Spleen (tissue), 11 donors: ENCODE measurements around the gene WWTR1. TPM values are rescaled to one million over a fixed set of nuclear protein-coding genes. Genes with fewer than 3 reads are reported as not detected.

Experiments used
- DNase-seq: peaks from one replicate; pipeline ENCODE4 v3.0.0-alpha.2; 2020
- H3K27ac ChIP-seq, 8 donors: fragments of 200-600 bp; sonication (generic) in 7 of 8; 1 replicate in 4 of 8; 2 replicates in 4 of 8; pipeline versions ENCODE4 v1.5.0 to v1.8.0; 2016 to 2021; ENCODE audit warnings: inconsistent platforms in 4 of 8, mild to moderate bottlenecking in 4 of 8, moderate library complexity in 1 of 8
- H3K27me3 ChIP-seq, 7 donors: fragments of 200-600 bp; sonication (generic) in 6 of 7; replicated peaks in 1 of 7; 1 replicate in 4 of 7; 2 replicates in 3 of 7; pipeline versions ENCODE4 v1.5.0 to v1.8.0; 2016 to 2021; ENCODE audit warnings: inconsistent platforms in 3 of 7, mild to moderate bottlenecking in 1 of 7
- H3K36me3 ChIP-seq, 6 donors: fragments of 200-600 bp; sonication (generic) in 5 of 6; 1 replicate in 4 of 6; 2 replicates in 2 of 6; pipeline versions ENCODE4 v1.5.0 to v1.8.0; 2016 to 2021; ENCODE audit warnings: inconsistent platforms in 2 of 6
- H3K4me1 ChIP-seq, 6 donors: fragments of 200-600 bp; sonication (generic) in 5 of 6; 1 replicate in 3 of 6; 2 replicates in 3 of 6; pipeline versions ENCODE4 v1.5.0 to v1.8.0; 2016 to 2021; ENCODE audit warnings: inconsistent platforms in 3 of 6
- H3K4me3 ChIP-seq, 8 donors: fragments of 200-600 bp; sonication (generic) in 7 of 8; 1 replicate in 4 of 8; 2 replicates in 4 of 8; pipeline versions ENCODE4 v1.5.0 to v1.8.0; 2016 to 2021; ENCODE audit warnings: inconsistent platforms in 4 of 8, mild to moderate bottlenecking in 4 of 8, moderate library complexity in 2 of 8
- H3K9me3 ChIP-seq, 8 donors: fragments of 200-600 bp; sonication (generic) in 7 of 8; 1 replicate in 4 of 8; 2 replicates in 4 of 8; pipeline versions ENCODE4 v1.5.0 to v1.8.0; 2016 to 2021; ENCODE audit warnings: inconsistent platforms in 4 of 8
- POLR2A ChIP-seq, 3 donors: fragments of 450-650 bp; IDR thresholded peaks; one replicate each; pipeline ENCODE4 v1.5.1; 2017; ENCODE audit warnings: antibody characterized with exemption in 3 of 3, mild to moderate bottlenecking in 1 of 3
- POLR2AphosphoS5 ChIP-seq, 3 donors: sonication (generic); formaldehyde crosslinking; IDR thresholded peaks; one replicate each; pipeline ENCODE4 v1.5.1; 2017; ENCODE audit warnings: antibody characterized with exemption in 3 of 3
- WGBS, 5 donors: extraction: QIAGEN DNeasy Blood & Tissue Kit in 3 of 5; methylation state at CpG; one replicate each; pipeline versions ENCODE4 v1.1.5 to v1.1.7; 2013 to 2018; 5-methylcytosine and 5-hydroxymethylcytosine counted together
- intact Hi-C: fragments of 100-400 bp; cut with DNase I; formaldehyde crosslinking; loops from one replicate; pipeline ENCODE4 v1.15.0; 2023; ENCODE audit warnings: low total_unique reads
- polyA plus RNA-seq, 3 donors: library from polyadenylated mRNA; stranded (reverse); fragments of 200-250 nt; gene quantifications; one replicate each; pipeline ENCODE4 v1.2.1, GENCODE V29; 2013
- total RNA-seq, 7 donors: library from RNA; depleted of rRNA in 3 of 7; stranded (reverse); fragments of >200 nt in 3 of 7; fragmentation: NEBNext Ultra II Directional in 4 of 7; extraction: Animal tissue kit (Norgen Biotek cat#: 25700) in 4 of 7; gene quantifications; one replicate each; pipeline versions ENCODE4 v1.1.0 to v1.2.1, GENCODE V29; 2016 to 2021
- TF ChIP-seq, protein P1 (sequence below), 11 experiments: fragments of 200-600 bp in 7 of 11; fragments of 450-650 bp in 4 of 11; sonication (generic) in 4 of 11; IDR thresholded peaks in 8 of 11; conservative IDR thresholded peaks in 3 of 11; 1 replicate in 7 of 11; 2 replicates in 4 of 11; pipeline versions ENCODE4 v1.4.0 to v1.8.0; 2016 to 2021; ENCODE audit warnings: antibody characterized with exemption in 11 of 11, inconsistent platforms in 4 of 11, mild to moderate bottlenecking in 1 of 11
- donor health status: healthy with polysubstance abuse.
- donor health status: DM: no; HTN: no; CAD: no; lungs with moderate emphysema.
- donor health status: DM: no; HTN: no; CAD: no.
- donor health status: Bipolar disorder and iron deficiency.
- donor health status: healthy.
- donor health status: DM: no; HTN: no; CAD: no.
- donor health status: DM: yes; HTN: yes; CAD: no.

The WWTR1 gene
- total and polyA plus RNA-seq, 10 donors: 8.4 to 70.6 (median 57.0) TPM

GRCh38 chr3:149660462-149660861 is 2.6 kb upstream of the WWTR1 start:
- WGBS, 5 donors: 71 to 93% (median 83%) methylated on average over 1 of the region's 1 CpG
- intact Hi-C loops: no loop called here
- H3K36me3 ChIP-seq: no peaks in the 10 kb centered on the region
- H3K9me3 ChIP-seq: no peaks in the 10 kb centered on the region
- peaks cover 0 to 41% (median 24%) of the 10 kb centered on the region in 6 donors for H3K4me1 ChIP-seq
- DNase-seq: no peak
- no peak overlapping the region for H3K4me3 ChIP-seq
- TF ChIP-seq POLR2AphosphoS5 (IDR thresholded peaks at IDR 0.05): no peak
- TF ChIP-seq, protein P1, sequence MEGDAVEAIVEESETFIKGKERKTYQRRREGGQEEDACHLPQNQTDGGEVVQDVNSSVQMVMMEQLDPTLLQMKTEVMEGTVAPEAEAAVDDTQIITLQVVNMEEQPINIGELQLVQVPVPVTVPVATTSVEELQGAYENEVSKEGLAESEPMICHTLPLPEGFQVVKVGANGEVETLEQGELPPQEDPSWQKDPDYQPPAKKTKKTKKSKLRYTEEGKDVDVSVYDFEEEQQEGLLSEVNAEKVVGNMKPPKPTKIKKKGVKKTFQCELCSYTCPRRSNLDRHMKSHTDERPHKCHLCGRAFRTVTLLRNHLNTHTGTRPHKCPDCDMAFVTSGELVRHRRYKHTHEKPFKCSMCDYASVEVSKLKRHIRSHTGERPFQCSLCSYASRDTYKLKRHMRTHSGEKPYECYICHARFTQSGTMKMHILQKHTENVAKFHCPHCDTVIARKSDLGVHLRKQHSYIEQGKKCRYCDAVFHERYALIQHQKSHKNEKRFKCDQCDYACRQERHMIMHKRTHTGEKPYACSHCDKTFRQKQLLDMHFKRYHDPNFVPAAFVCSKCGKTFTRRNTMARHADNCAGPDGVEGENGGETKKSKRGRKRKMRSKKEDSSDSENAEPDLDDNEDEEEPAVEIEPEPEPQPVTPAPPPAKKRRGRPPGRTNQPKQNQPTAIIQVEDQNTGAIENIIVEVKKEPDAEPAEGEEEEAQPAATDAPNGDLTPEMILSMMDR (IDR thresholded peaks at IDR 0.05 in 8 of 11, conservative IDR thresholded peaks at IDR 0.05 in 3 of 11): no peak
- TF ChIP-seq POLR2A (IDR thresholded peaks at IDR 0.05): no peak
- no peak overlapping the region for H3K27ac ChIP-seq
- H3K27me3 ChIP-seq: peaks cover 0 to 63% (median 16%) of the 10 kb centered on the region in 7 donors

GRCh38 chr3:149658744-149659497 is 1.1 kb upstream of the WWTR1 start:
- intact Hi-C loops: loop anchor here (10.0 kb wide), 1 partner anchor 124 kb away; no protein-coding TSS in a partner anchor
- 24 to 32% (median 30%) methylated on average over 24 of the region's 24 CpGs for WGBS, 5 donors
- DNase-seq: no peak
- H3K4me1 ChIP-seq: peaks cover 0 to 55% (median 27%) of the 10 kb centered on the region in 6 donors
- TF ChIP-seq, protein P1 (IDR thresholded peaks at IDR 0.05 in 8 of 11, conservative IDR thresholded peaks at IDR 0.05 in 3 of 11): no peak
- TF ChIP-seq POLR2AphosphoS5 (IDR thresholded peaks at IDR 0.05): no peak
- TF ChIP-seq POLR2A (IDR thresholded peaks at IDR 0.05): no peak
- peak overlapping the region; percentile 37 to 76 (median 62) for H3K4me3 ChIP-seq
- H3K36me3 ChIP-seq: no peaks in the 10 kb centered on the region
- peak overlapping the region; percentile 65 to 94 (median 90) for H3K27ac ChIP-seq
- peaks cover 0 to 66% (median 16%) of the 10 kb centered on the region in 7 donors for H3K27me3 ChIP-seq
- no peaks in the 10 kb centered on the region for H3K9me3 ChIP-seq

- DNase-seq: peak; percentile 81
- intact Hi-C loops: loop anchor here (10.0 kb wide), 1 partner anchor 123 kb away; no protein-coding TSS in a partner anchor
- WGBS, 5 donors: 0 to 1% (median 1%) methylated on average over 26 to 41 of the region's 41 CpGs
Measured at GRCh38 chr3:149657321-149657925, 402 bp downstream of the WWTR1 start.

More at GRCh38 chr3:149657321-149657925, 402 bp downstream of the WWTR1 start:
- Histone ChIP-seq H3K4me3 (peak overlapping the region; percentile 37 to 76 (median 62)), H3K27ac (peak overlapping the region; percentile 65 to 94 (median 90)), H3K27me3 (peaks cover 0 to 62% (median 16%) of the 10 kb centered on the region in 7 donors), H3K36me3 (no peaks in the 10 kb centered on the region), H3K9me3 (no peaks in the 10 kb centered on the region), H3K4me1 (peaks cover 0 to 65% (median 31%) of the 10 kb centered on the region in 6 donors)
- no peak for TF ChIP-seq POLR2A (IDR thresholded peaks at IDR 0.05)
- no peak for TF ChIP-seq POLR2AphosphoS5 (IDR thresholded peaks at IDR 0.05)
- TF ChIP-seq, protein P1 (IDR thresholded peaks at IDR 0.05 in 8 of 11, conservative IDR thresholded peaks at IDR 0.05 in 3 of 11): no peak
